Sigmoid colon (tissue), 4 donors: ENCODE results near the gene TAF10.

ENCODE experiments used
- EP300 ChIP-seq, 4 donors: sonication (generic); formaldehyde crosslinking; IDR thresholded peaks; one replicate each; pipeline ENCODE4 v1.6.1; 2017; ENCODE audit warnings: antibody characterized with exemption in 4 of 4
- POLR2A ChIP-seq, 2 donors: fragments of 450-650 bp; IDR thresholded peaks; one replicate each; pipeline ENCODE4 v1.6.1; 2016; ENCODE audit warnings: antibody characterized with exemption in 2 of 2, mild to moderate bottlenecking in 2 of 2, moderate library complexity in 2 of 2
- POLR2AphosphoS5 ChIP-seq, 4 donors: sonication (generic); formaldehyde crosslinking; IDR thresholded peaks; one replicate each; pipeline ENCODE4 v1.6.1; 2017; ENCODE audit warnings: antibody characterized with exemption in 4 of 4
- TF ChIP-seq, protein P1 (sequence below), 4 experiments: fragments of 450-650 bp in 3 of 4; fragments of 200-600 bp in 1 of 4; IDR thresholded peaks; one replicate each; pipeline ENCODE4 v1.5.1; 2016 to 2019; ENCODE audit warnings: antibody characterized with exemption in 4 of 4, mild to moderate bottlenecking in 3 of 4, moderate library complexity in 2 of 4

- TF ChIP-seq, protein P1, sequence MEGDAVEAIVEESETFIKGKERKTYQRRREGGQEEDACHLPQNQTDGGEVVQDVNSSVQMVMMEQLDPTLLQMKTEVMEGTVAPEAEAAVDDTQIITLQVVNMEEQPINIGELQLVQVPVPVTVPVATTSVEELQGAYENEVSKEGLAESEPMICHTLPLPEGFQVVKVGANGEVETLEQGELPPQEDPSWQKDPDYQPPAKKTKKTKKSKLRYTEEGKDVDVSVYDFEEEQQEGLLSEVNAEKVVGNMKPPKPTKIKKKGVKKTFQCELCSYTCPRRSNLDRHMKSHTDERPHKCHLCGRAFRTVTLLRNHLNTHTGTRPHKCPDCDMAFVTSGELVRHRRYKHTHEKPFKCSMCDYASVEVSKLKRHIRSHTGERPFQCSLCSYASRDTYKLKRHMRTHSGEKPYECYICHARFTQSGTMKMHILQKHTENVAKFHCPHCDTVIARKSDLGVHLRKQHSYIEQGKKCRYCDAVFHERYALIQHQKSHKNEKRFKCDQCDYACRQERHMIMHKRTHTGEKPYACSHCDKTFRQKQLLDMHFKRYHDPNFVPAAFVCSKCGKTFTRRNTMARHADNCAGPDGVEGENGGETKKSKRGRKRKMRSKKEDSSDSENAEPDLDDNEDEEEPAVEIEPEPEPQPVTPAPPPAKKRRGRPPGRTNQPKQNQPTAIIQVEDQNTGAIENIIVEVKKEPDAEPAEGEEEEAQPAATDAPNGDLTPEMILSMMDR (IDR thresholded peaks at IDR 0.05), result no peak
- TF ChIP-seq POLR2AphosphoS5 (IDR thresholded peaks at IDR 0.05) (no peak), POLR2A (IDR thresholded peaks at IDR 0.05) (no peak), EP300 (IDR thresholded peaks at IDR 0.05) (no peak)
Measured at GRCh38 chr11:6594142-6594768, 17.8 kb downstream of the TAF10 start.
